LNCaP clone FGC (cell line): ENCODE data around the gene C2CD2L.

Experiments used
- DNase-seq: peaks from one replicate; pipeline ENCODE4 v3.0.0-alpha.2; 2011; ENCODE audit warnings: low read depth
- H3K4me3 ChIP-seq: 2 replicates; pipeline ENCODE4 v1.5.1; 2011; ENCODE audit warnings: mild to moderate bottlenecking, low read depth, low read length, control low read depth
- TF ChIP-seq, protein P1 (sequence below): IDR thresholded peaks from 2 replicates; pipeline ENCODE4 v1.5.1; 2012; ENCODE audit warnings: mild to moderate bottlenecking; ENCODE audit not compliant: control insufficient read depth, insufficient read depth; ENCODE audit errors: extremely low read depth

C2CD2L gene

DNA sequence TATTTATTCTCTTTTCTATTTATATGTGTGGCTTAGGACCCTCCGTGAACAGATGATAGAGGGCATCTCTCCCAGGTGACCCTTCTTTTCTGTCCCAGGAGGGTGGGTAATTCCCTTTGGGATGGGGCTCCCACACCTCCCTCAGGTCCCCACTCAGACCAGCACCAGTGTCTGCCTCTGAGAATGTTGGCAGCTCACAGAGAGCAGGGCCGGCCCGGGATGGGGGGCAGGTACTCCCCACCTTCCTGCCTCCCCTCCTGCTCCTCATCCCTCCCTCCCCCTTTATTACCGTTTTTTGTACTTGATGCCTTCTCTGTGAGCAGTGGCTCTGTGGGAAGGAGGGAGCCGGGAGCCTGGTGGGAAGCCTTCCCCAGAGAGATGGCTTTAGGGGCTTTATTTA lies 9.5 kb downstream of the C2CD2L start:
- no peak overlapping the region for H3K4me3 ChIP-seq
- TF ChIP-seq, protein P1, sequence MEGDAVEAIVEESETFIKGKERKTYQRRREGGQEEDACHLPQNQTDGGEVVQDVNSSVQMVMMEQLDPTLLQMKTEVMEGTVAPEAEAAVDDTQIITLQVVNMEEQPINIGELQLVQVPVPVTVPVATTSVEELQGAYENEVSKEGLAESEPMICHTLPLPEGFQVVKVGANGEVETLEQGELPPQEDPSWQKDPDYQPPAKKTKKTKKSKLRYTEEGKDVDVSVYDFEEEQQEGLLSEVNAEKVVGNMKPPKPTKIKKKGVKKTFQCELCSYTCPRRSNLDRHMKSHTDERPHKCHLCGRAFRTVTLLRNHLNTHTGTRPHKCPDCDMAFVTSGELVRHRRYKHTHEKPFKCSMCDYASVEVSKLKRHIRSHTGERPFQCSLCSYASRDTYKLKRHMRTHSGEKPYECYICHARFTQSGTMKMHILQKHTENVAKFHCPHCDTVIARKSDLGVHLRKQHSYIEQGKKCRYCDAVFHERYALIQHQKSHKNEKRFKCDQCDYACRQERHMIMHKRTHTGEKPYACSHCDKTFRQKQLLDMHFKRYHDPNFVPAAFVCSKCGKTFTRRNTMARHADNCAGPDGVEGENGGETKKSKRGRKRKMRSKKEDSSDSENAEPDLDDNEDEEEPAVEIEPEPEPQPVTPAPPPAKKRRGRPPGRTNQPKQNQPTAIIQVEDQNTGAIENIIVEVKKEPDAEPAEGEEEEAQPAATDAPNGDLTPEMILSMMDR = no peak
- DNase-seq = no peak

- DNase-seq = no peak
- TF ChIP-seq, protein P1 = no peak
- no peak overlapping the region for H3K4me3 ChIP-seq
Measured at GRCh38 chr11:119117004-119117706, 10.0 kb downstream of the C2CD2L start.

- no peak overlapping the region for H3K4me3 ChIP-seq
- TF ChIP-seq, protein P1 = no peak
- DNase-seq = no peak
Measured at GRCh38 chr11:119118227-119118626, 11.1 kb downstream of the C2CD2L start.

DNA sequence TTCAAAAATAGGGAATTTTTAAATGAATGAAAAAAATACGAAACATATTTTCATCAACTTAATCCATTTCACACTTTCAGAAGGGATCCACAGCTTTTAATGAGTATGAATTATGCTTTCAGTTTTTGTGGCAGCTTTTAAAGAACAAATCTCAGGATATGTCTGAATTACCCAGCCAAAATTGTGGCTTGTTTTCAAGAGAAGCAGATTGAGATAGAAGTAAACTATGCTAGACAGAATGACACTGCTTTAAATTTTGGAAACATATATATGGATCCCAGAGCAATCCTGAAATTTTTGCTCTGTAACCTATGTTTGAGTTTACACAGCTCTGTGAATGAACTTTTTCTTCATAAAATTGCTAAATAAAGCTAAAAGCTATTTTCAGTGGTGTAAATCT lies 11.8 kb downstream of the C2CD2L start:
- no peak for DNase-seq
- no peak overlapping the region for H3K4me3 ChIP-seq
- TF ChIP-seq, protein P1 = no peak

DNA sequence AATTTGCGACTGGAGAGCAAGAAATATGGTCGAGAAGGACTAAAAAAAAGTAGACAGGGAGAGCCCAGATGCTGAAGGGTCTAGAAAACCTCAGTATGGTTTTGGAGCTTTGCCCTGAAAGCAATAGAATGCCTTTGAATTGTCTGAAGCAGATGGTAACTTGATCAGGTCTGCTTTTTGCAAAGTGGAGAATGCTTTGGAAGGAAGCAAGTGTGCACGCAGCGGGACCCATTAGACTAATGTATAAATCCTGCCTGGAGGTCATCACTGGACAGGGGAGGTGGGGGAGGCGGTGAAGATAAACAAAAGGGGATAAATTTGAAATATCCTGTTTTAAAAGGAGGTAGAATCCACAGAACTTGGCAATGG lies 13.5 kb downstream of the C2CD2L start:
- no peak for DNase-seq
- TF ChIP-seq, protein P1 = no peak
- peak overlapping the region; percentile 88 for H3K4me3 ChIP-seq

GRCh38 chr11:119121008-119121810 lies 14.1 kb downstream of the C2CD2L start, which contains the start of gene HINFP:
HINFP (plus strand) TSS chr11:119121580; CDS start chr11:119126945, 5,365 bp downstream.
- peak; percentile 97 for DNase-seq
- TF ChIP-seq, protein P1 = no peak

GRCh38 chr11:119121811-119122124 lies 14.6 kb downstream of the C2CD2L start:
- H3K4me3 ChIP-seq = peak overlapping the region; percentile 88
- TF ChIP-seq, protein P1 = no peak
- no peak for DNase-seq

More at GRCh38 chr11:119121008-119121810, 14.1 kb downstream of the C2CD2L start, which contains the start of gene HINFP:
- peak within 1 kb of the TSS; percentile 88 for H3K4me3 ChIP-seq
